GM12878 (cell line): ENCODE measurements around the gene CCM2. TPM values are rescaled to one million over a fixed set of nuclear protein-coding genes. Genes with fewer than 3 reads are reported as not detected.

ENCODE experiments used
- ATAC-seq: fragments of 200-7000 bp; cut with Tn5 transposase; 3 replicates; pipeline ENCODE4 v1.9.1; 2020; ENCODE audit warnings: mild to moderate bottlenecking, moderate library complexity
- BruUV-seq: library from RNA; stranded (reverse); fragments of 400-500 nt; replicated peaks from 2 replicates; lab custom pipeline; 2021; lab: Mats Ljungman, UMichigan
- CTCF ChIA-PET: fragments of 300-600 bp; sonication (Branson Sonifier 250); formaldehyde crosslinking; extraction: SDS; loops from one replicate; lab custom pipeline; 2021; ENCODE audit warnings: inconsistent platforms; lab: Yijun Ruan, JAX
- POLR2A ChIA-PET: fragments of 350-600 bp; formaldehyde crosslinking; extraction: SDS; loops from one replicate; lab custom pipeline; 2021; ENCODE audit warnings: inconsistent platforms; lab: Charles Lee
- RAD21 ChIA-PET: fragments of 300-600 bp; sonication (Branson Sonifier 250); formaldehyde crosslinking; loops from one replicate; lab custom pipeline; 2023; ENCODE audit warnings: antibody characterized with exemption; ENCODE audit not compliant: unreplicated experiment; lab: Charles Lee
- SMC1A ChIA-PET: fragments of 300-600 bp; sonication (Branson Sonifier 250); formaldehyde crosslinking; loops from one replicate; lab custom pipeline; 2023; ENCODE audit not compliant: unreplicated experiment, uncharacterized antibody; lab: Charles Lee
- DNase-seq: peaks from one replicate; pipeline ENCODE4 v3.0.0-alpha.2; 2011; ENCODE audit warnings: low read depth, low spot score
- FAIRE-seq: peaks from 3 replicates; lab custom pipeline; 2011; peaks lifted over from hg19 to GRCh38; lab: Jason Lieb, UNC
- H2AFZ ChIP-seq: 2 replicates; pipeline ENCODE4 v1.6.0; 2011; ENCODE audit warnings: low read depth, low read length, control low read depth; ENCODE audit not compliant: control insufficient read depth
- H3K27ac ChIP-seq: 2 replicates; pipeline ENCODE4 v1.5.1; 2011; ENCODE audit warnings: control low read depth; ENCODE audit not compliant: control insufficient read depth, insufficient read depth
- H3K27me3 ChIP-seq, 2 experiments: replicated peaks in 1 of 2; 2 replicates each; pipeline versions ENCODE4 v1.6.0 to v1.6.1; 2011; ENCODE audit warnings: low read length in 1 of 2; ENCODE audit not compliant: control insufficient read depth in 2 of 2, insufficient read depth in 2 of 2
- H3K36me3 ChIP-seq, 2 experiments: 2 replicates each; pipeline ENCODE4 v1.5.1; 2011; ENCODE audit warnings: low read length in 1 of 2; ENCODE audit not compliant: control insufficient read depth in 2 of 2, insufficient read depth in 2 of 2
- H3K4me1 ChIP-seq: 2 replicates; pipeline ENCODE4 v1.6.1; 2011; ENCODE audit warnings: mild to moderate bottlenecking, low read length, moderate library complexity, mixed read lengths; ENCODE audit not compliant: control insufficient read depth, insufficient read depth
- H3K4me2 ChIP-seq: 2 replicates; pipeline ENCODE4 v1.6.0; 2011; ENCODE audit warnings: control low read depth; ENCODE audit not compliant: control insufficient read depth, insufficient read depth
- H3K4me3 ChIP-seq: fragments of 200-600 bp; sonication (generic); 2 replicates; pipeline ENCODE4 v1.5.1; 2016
- H3K79me2 ChIP-seq: 2 replicates; pipeline ENCODE4 v1.6.0; 2011; ENCODE audit warnings: low read length; ENCODE audit not compliant: control insufficient read depth, insufficient read depth
- H3K9ac ChIP-seq: 2 replicates; pipeline ENCODE4 v1.8.0; 2011; ENCODE audit warnings: low read length, control low read depth, mixed read lengths; ENCODE audit not compliant: control insufficient read depth, insufficient read depth
- H3K9me3 ChIP-seq: replicated peaks from 3 replicates; pipeline ENCODE4 v1.5.1; 2011; ENCODE audit warnings: mild to moderate bottlenecking, low read length; ENCODE audit not compliant: control insufficient read depth, insufficient read depth
- H4K20me1 ChIP-seq: 2 replicates; pipeline ENCODE4 v1.6.0; 2011; ENCODE audit not compliant: control insufficient read depth, insufficient read depth
- CHD2 ChIP-seq: IDR thresholded peaks from 2 replicates; pipeline ENCODE4 v1.6.1; 2011; ENCODE audit warnings: low read depth, low read length, improper control_type of control experiment, borderline replicate concordance
- FOS ChIP-seq: IDR thresholded peaks from 3 replicates; pipeline ENCODE4 v1.6.1; 2011; ENCODE audit warnings: borderline replicate concordance; ENCODE audit not compliant: insufficient read length; ENCODE audit errors: extremely low read depth
- WGBS: methylation state at CpG from one replicate; pipeline ENCODE4 v1.1.6; 2016; ENCODE audit warnings: low lambda C conversion rate; ENCODE audit not compliant: insufficient replicate concordance, insufficient coverage; ENCODE audit errors: missing lambda C conversion rate; 5-methylcytosine and 5-hydroxymethylcytosine counted together
- in situ Hi-C: fragments of 300-500 bp; cut with MboI; formaldehyde crosslinking; loops from 9 replicates; pipeline ENCODE4 v1.14.3; 2018; ENCODE audit warnings: mixed read lengths
- intact Hi-C: fragments of 100-400 bp; cut with micrococcal nuclease; formaldehyde crosslinking; loops from one replicate; pipeline ENCODE4 v1.14.2; 2022; ENCODE audit not compliant: unreplicated experiment
- polyA plus RNA-seq, 11 experiments: library from polyadenylated mRNA; depleted of rRNA in 4 of 11; unstranded in 6 of 11; stranded (reverse) in 5 of 11; fragments of >200 nt; fragmentation: Nextera tagmentation in 4 of 11; fragmentation: Illumina TruSeq in 1 of 11; extraction: Ambion mirVana in 4 of 11; extraction: Trizol in 1 of 11; gene quantifications; 1 replicate in 1 of 11; 2 replicates in 10 of 11; pipeline versions ENCODE4 v1.2.1 to v1.2.3, GENCODE V29; 2011 to 2016; ENCODE audit warnings: inconsistent platforms in 2 of 11, missing spikeins in 2 of 11, low read depth in 1 of 11
- total RNA-seq, 4 experiments: library from RNA; depleted of rRNA in 3 of 4; stranded (reverse); fragments of >200 nt in 3 of 4; fragmentation: Illumina TruSeq in 1 of 4; extraction: Trizol in 1 of 4; gene quantifications; 2 replicates each; pipeline versions ENCODE4 v1.2.1 to v1.2.3, GENCODE V29; 2013 to 2021
- TF ChIP-seq, protein P1 (sequence below): IDR thresholded peaks from 2 replicates; pipeline ENCODE4 v1.6.1; 2011; ENCODE audit warnings: low read depth, mild to moderate bottlenecking, low read length, moderate library complexity, borderline replicate concordance; ENCODE audit errors: extremely low read depth
- TF ChIP-seq, protein P2 (sequence below): fragments of 450-650 bp; IDR thresholded peaks from 2 replicates; pipeline ENCODE4 v1.6.1; 2018; ENCODE audit warnings: borderline replicate concordance, mild to moderate bottlenecking; ENCODE audit not compliant: partially characterized antibody

CCM2 gene
- total and polyA plus RNA-seq, 10 of the 15 experiments (the other 5 are each of a cell fraction or from before 2014, with no cell fraction given) = 1.00 to 82.3 (median 48.7) TPM

DNA sequence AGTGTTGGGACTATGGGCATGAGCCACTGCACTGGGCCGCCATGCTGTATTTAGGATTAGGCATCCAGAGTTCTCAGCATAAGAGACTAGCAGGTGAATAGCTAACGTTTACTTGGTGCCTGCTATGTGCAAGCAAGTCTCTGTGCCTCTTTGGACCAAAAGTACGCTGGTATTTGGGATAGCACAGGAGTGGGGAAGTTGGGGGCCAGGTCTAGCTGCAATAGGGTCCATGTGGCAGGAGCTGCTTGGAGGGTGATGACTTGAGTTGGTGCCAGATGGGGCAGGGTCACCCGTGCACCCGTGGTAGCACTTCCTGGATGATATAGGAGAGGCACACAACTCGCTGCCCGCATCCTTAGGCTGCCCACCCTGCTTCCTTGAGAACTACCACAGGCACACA lies 66.4 kb downstream of the CCM2 start:
- no peak overlapping the region for H3K4me3 ChIP-seq
- H3K79me2 ChIP-seq = peaks cover 9% of the 10 kb centered on the region
- CTCF ChIA-PET = interaction anchor here (4.0 kb wide), 1 partner anchor 92 kb away, joined by 14 read pairs; no protein-coding TSS in a partner anchor
- peaks cover 40 to 43% of the 10 kb centered on the region in 2 experiments for H3K36me3 ChIP-seq
- ATAC-seq = no peak
- DNase-seq = no peak
- no peak overlapping the region for H3K9ac ChIP-seq
- no peak overlapping the region for H3K4me2 ChIP-seq
- 0 out of 2 replicates have a peak, but pooled peaks cover 8% of the 10 kb centered on the region for H3K4me1 ChIP-seq
- RAD21 ChIA-PET = no interaction called here
- FAIRE-seq = no peak
- H4K20me1 ChIP-seq = peaks cover 6% of the 10 kb centered on the region
- POLR2A ChIA-PET = no interaction called here
- TF ChIP-seq, protein P1, sequence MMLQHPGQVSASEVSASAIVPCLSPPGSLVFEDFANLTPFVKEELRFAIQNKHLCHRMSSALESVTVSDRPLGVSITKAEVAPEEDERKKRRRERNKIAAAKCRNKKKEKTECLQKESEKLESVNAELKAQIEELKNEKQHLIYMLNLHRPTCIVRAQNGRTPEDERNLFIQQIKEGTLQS = no peak
- TF ChIP-seq CHD2 = no peak
- TF ChIP-seq, protein P2, sequence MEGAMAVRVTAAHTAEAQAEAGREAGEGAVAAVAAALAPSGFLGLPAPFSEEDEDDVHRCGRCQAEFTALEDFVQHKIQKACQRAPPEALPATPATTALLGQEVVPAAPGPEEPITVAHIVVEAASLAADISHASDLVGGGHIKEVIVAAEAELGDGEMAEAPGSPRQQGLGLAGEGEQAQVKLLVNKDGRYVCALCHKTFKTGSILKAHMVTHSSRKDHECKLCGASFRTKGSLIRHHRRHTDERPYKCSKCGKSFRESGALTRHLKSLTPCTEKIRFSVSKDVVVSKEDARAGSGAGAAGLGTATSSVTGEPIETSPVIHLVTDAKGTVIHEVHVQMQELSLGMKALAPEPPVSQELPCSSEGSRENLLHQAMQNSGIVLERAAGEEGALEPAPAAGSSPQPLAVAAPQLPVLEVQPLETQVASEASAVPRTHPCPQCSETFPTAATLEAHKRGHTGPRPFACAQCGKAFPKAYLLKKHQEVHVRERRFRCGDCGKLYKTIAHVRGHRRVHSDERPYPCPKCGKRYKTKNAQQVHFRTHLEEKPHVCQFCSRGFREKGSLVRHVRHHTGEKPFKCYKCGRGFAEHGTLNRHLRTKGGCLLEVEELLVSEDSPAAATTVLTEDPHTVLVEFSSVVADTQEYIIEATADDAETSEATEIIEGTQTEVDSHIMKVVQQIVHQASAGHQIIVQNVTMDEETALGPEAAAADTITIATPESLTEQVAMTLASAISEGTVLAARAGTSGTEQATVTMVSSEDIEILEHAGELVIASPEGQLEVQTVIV = no peak
- no peak for TF ChIP-seq FOS
- SMC1A ChIA-PET = no interaction called here
- no peak overlapping the region for H2AFZ ChIP-seq
- WGBS = 91% methylated on average over 7 of the region's 7 CpGs
- H3K27ac ChIP-seq = no peak overlapping the region
- no peaks in the 10 kb centered on the region for H3K9me3 ChIP-seq
- no TSS peak for BruUV-seq
- in situ Hi-C loops (no loop called here), intact Hi-C loops (no loop called here)
- no peaks in the 10 kb centered on the region for H3K27me3 ChIP-seq
